VCaP (cell line): ENCODE results near the gene USP15.

Experiments used
- H3K27ac ChIP-seq: fragments of 450-650 bp; 2 replicates; pipeline ENCODE4 v1.5.1; 2017
- CTCF ChIP-seq: fragments of 450-650 bp; conservative IDR thresholded peaks from 2 replicates; pipeline ENCODE4 v1.5.1; 2017; ENCODE audit warnings: mild to moderate bottlenecking, moderate library complexity

USP15 gene

GRCh38 chr12:62294378-62294777 lies 34.2 kb downstream of the USP15 start:
- no peak for TF ChIP-seq CTCF

DNA sequence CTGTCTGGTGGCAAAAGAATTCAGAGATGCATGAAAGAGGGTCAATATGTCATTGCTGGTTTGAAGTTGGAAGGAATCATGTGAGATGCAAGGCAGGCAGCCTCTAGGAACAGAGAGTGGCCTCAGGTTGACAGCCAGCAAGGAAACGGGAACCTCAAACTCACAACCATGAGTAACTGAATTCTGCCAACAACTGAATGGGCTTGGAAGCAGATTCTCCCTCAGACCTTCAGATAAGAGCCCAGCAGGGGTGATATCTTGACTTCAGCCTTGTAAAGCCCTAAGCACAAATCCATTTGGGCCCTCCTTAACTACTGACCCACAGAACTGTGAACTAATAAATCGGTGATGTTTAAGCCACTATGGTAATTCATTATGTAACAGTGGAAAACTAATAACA lies 35.8 kb downstream of the USP15 start:
- TF ChIP-seq CTCF: no peak
- H3K27ac ChIP-seq: no peak overlapping the region

More at GRCh38 chr12:62294378-62294777, 34.2 kb downstream of the USP15 start:
- no peak overlapping the region for H3K27ac ChIP-seq

GRCh38 chr12:62297321-62297720 lies 37.1 kb downstream of the USP15 start:
- no peak overlapping the region for H3K27ac ChIP-seq
- TF ChIP-seq CTCF: no peak

DNA sequence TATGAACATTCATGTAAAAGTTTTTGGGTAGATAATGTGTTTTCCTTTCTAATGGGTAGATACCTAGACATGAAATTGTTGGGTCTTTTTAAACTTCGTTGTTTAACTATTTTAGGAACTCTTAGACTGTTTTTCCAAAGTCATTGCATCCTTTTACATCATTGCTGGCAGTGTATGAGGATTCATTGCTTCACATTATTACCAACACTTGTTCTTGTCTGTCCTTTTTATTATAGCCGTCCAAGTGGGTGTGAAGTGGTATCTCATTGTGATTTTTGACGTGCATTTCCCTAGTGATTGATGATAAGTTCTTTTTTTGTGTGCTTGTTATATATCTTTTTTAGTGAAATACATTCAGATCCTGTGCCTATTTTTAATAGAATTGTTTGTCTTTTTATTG lies 39.4 kb downstream of the USP15 start:
- no peak for TF ChIP-seq CTCF
- H3K27ac ChIP-seq: no peak overlapping the region

DNA sequence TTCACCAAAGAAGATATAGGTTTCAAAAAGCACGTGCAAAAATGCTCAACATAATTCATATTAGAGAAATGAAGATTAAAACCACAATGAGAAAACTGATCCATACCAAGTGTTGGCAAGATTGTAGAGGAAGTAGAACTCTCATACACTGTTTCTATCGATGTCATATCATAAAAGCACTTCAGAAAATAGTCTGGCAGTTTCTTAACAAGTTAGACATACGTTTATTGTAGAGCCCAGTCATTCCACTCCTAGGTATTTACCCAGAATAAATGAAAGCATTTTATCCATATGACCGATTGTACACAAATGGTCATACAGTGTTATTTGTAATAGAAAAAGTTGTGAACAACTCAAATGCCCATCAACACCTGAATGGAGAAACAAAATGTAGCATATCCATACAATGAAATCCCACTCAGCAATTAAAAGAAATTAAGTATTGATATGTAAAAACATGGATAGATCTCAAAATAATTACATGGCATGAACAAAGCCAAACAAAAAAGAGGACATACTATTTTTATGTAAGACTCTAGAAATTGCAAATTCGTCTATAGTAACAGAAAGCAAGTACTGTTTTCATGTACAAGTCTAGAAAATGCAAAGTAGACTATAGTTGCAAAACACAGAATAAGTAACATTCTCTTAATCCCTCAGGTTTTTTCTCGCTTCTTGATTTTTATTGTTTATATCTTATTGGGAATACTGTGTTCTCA lies 41.0 kb downstream of the USP15 start:
- H3K27ac ChIP-seq: no peak overlapping the region
- no peak for TF ChIP-seq CTCF

- H3K27ac ChIP-seq: no peak overlapping the region
- no peak for TF ChIP-seq CTCF
Observed at GRCh38 chr12:62301799-62302133, 41.6 kb downstream of the USP15 start.

- TF ChIP-seq CTCF: no peak
- H3K27ac ChIP-seq: no peak overlapping the region
Observed at GRCh38 chr12:62304560-62304959, 44.4 kb downstream of the USP15 start.

GRCh38 chr12:62305778-62306177 lies 45.6 kb downstream of the USP15 start:
- no peak overlapping the region for H3K27ac ChIP-seq

More at GRCh38 chr12:62305778-62306177, 45.6 kb downstream of the USP15 start:
- TF ChIP-seq CTCF: no peak
